HepG2 (cell line): ENCODE measurements around the gene GALNT1. TPM values are rescaled to one million over a fixed set of nuclear protein-coding genes. Genes with fewer than 3 reads are reported as not detected.

Source experiments
- ATF1 ChIP-seq: IDR thresholded peaks from 2 replicates; pipeline ENCODE4 v1.6.1; 2016; ENCODE audit warnings: mild to moderate bottlenecking, control low read depth
- ATRX ChIP-seq: sonication (generic); formaldehyde crosslinking; IDR thresholded peaks from 2 replicates; pipeline ENCODE4 v1.4.0; 2020; ENCODE audit warnings: missing genetic modification reagents, borderline replicate concordance
- BRF2 ChIP-seq: sonication (generic); formaldehyde crosslinking; IDR thresholded peaks from 2 replicates; pipeline ENCODE4 v1.8.1; 2022; ENCODE audit warnings: mild to moderate bottlenecking, missing genetic modification reagents
- CC2D1A ChIP-seq: sonication (generic); formaldehyde crosslinking; IDR thresholded peaks from 2 replicates; pipeline ENCODE4 v1.8.1; 2023; ENCODE audit warnings: mild to moderate bottlenecking, missing genetic modification reagents
- HMGXB3 ChIP-seq: sonication (generic); formaldehyde crosslinking; IDR thresholded peaks from 2 replicates; pipeline ENCODE4 v1.4.0; 2020; ENCODE audit warnings: missing genetic modification reagents, borderline replicate concordance
- HNF4G ChIP-seq, 2 experiments: sonication (generic) in 1 of 2; formaldehyde crosslinking in 1 of 2; IDR thresholded peaks; 2 replicates each; pipeline versions ENCODE4 v1.4.0 to v1.6.1; 2011 to 2020; ENCODE audit warnings: borderline replicate concordance in 2 of 2, low read depth in 2 of 2, mild to moderate bottlenecking in 2 of 2, low read length in 1 of 2, missing genetic modification reagents in 1 of 2, moderate library complexity in 1 of 2
- KLF12 ChIP-seq: sonication (generic); formaldehyde crosslinking; IDR thresholded peaks from 2 replicates; pipeline ENCODE4 v1.4.0; 2020; ENCODE audit warnings: missing genetic modification reagents, borderline replicate concordance
- NFIC ChIP-seq: IDR thresholded peaks from 2 replicates; pipeline ENCODE4 v1.6.1; 2012; ENCODE audit warnings: mild to moderate bottlenecking, low read length, inconsistent platforms
- NR2F2 ChIP-seq: IDR thresholded peaks from 2 replicates; pipeline ENCODE4 v1.6.1; 2012; ENCODE audit warnings: low read depth, inconsistent platforms, borderline replicate concordance
- PRPF4 ChIP-seq: fragments of 200-400 bp; formaldehyde crosslinking; IDR thresholded peaks from 2 replicates; pipeline ENCODE4 v1.6.1; 2016; ENCODE audit warnings: low read length, low read depth; ENCODE audit not compliant: poor library complexity, severe bottlenecking
- RERE ChIP-seq: IDR thresholded peaks from 2 replicates; pipeline ENCODE4 v1.6.1; 2016; ENCODE audit warnings: low read depth, missing genetic modification reagents, missing compliant biosample characterization
- RFX1 ChIP-seq: fragments of 450-650 bp; IDR thresholded peaks from 2 replicates; pipeline ENCODE4 v1.6.1; 2017
- SIX1 ChIP-seq: sonication (generic); formaldehyde crosslinking; IDR thresholded peaks from 2 replicates; pipeline ENCODE4 v1.4.0; 2020; ENCODE audit warnings: missing genetic modification reagents, borderline replicate concordance
- SNAPC2 ChIP-seq: sonication (generic); formaldehyde crosslinking; IDR thresholded peaks from 2 replicates; pipeline ENCODE4 v1.8.1; 2022; ENCODE audit warnings: mild to moderate bottlenecking, missing genetic modification reagents
- ZMYM2 ChIP-seq: sonication (generic); formaldehyde crosslinking; IDR thresholded peaks from 2 replicates; pipeline ENCODE4 v1.8.0; 2022; ENCODE audit warnings: mild to moderate bottlenecking, missing genetic modification reagents
- ZNF383 ChIP-seq: sonication (generic); formaldehyde crosslinking; IDR thresholded peaks from 2 replicates; pipeline ENCODE4 v1.4.0; 2020; ENCODE audit warnings: missing genetic modification reagents, mild to moderate bottlenecking, borderline replicate concordance
- ZNF784 ChIP-seq: sonication (generic); formaldehyde crosslinking; IDR thresholded peaks from 2 replicates; pipeline ENCODE4 v1.5.1; 2020; ENCODE audit warnings: missing genetic modification reagents, mild to moderate bottlenecking, borderline replicate concordance
- polyA plus RNA-seq, 8 experiments: library from polyadenylated mRNA; depleted of rRNA in 3 of 8; stranded (reverse) in 7 of 8; unstranded in 1 of 8; fragments of >200 nt; fragmentation: Illumina TruSeq in 4 of 8; extraction: Trizol in 4 of 8; gene quantifications; 2 replicates each; pipeline versions ENCODE4 v1.2.1 to v1.2.3, GENCODE V29; 2011 to 2016; ENCODE audit warnings: low read depth in 4 of 8, missing spikeins in 1 of 8, mixed read lengths in 1 of 8; ENCODE audit not compliant: insufficient read depth in 1 of 8
- total RNA-seq, 5 experiments: library from RNA; depleted of rRNA; stranded (reverse); fragments of >200 nt; fragmentation: Illumina TruSeq; extraction: Trizol; gene quantifications; 2 replicates each; pipeline ENCODE4 v1.2.3, GENCODE V29; 2016; ENCODE audit warnings: low read depth in 1 of 5

The GALNT1 gene
- total and polyA plus RNA-seq, 2 of the 13 experiments (the other 11 are each of a cell fraction or from before 2014, with no cell fraction given), result 41.1 to 100 TPM

GRCh38 chr18:35716169-35716831 is 134.8 kb downstream of the GALNT1 start (continued):
- TF ChIP-seq BRF2, result 0 out of 2 replicates have a peak, but pooled peaks have one; percentile 30
- TF ChIP-seq SIX1, result peak; percentile 66; the same call in 1 of the 2 replicates
- TF ChIP-seq ZMYM2 (CRISPR knock-in tag), result no peak
- peak; percentile 81; the same call in 1 of the 2 replicates for TF ChIP-seq NFIC
- TF ChIP-seq ATF1 (CRISPR knock-in tag), result peak; percentile 70; the same call in 1 of the 2 replicates
- no peak for TF ChIP-seq ZNF784 (CRISPR knock-in tag)
- 0 out of 2 replicates have a peak, but pooled peaks have one; percentile 31 for TF ChIP-seq RERE (CRISPR knock-in tag)
- no peak for TF ChIP-seq RFX1
- TF ChIP-seq HMGXB3 (CRISPR knock-in tag), result no peak
- no peak for TF ChIP-seq ATRX
- TF ChIP-seq PRPF4, result no peak
- peak; percentile 78 for TF ChIP-seq HNF4G (IDR thresholded peaks at IDR 0.05; ENCODE audit: borderline replicate concordance, low read depth, low read length)
- peak; percentile 79; the same call in 1 of the 2 replicates for TF ChIP-seq HNF4G (CRISPR knock-in tag; IDR thresholded peaks at IDR 0.05; ENCODE audit: borderline replicate concordance, low read depth)
- TF ChIP-seq NR2F2, result peak; percentile 90
- TF ChIP-seq CC2D1A (CRISPR knock-in tag), result no peak
- TF ChIP-seq KLF12 (CRISPR knock-in tag), result no peak
- TF ChIP-seq SNAPC2 (CRISPR knock-in tag), result peak; percentile 54; the same call in 1 of the 2 replicates
- TF ChIP-seq ZNF383 (CRISPR knock-in tag), result no peak
